Activated T-cell treated with anti-CD3 and anti-CD28 coated beads for 24 hours (primary cell): Measurements from ENCODE around the gene MAST2.

Source experiments
- DNase-seq: peaks from one replicate; pipeline ENCODE4 v3.0.0-alpha.2; 2020; ENCODE audit warnings: low read depth

Gene MAST2

DNA sequence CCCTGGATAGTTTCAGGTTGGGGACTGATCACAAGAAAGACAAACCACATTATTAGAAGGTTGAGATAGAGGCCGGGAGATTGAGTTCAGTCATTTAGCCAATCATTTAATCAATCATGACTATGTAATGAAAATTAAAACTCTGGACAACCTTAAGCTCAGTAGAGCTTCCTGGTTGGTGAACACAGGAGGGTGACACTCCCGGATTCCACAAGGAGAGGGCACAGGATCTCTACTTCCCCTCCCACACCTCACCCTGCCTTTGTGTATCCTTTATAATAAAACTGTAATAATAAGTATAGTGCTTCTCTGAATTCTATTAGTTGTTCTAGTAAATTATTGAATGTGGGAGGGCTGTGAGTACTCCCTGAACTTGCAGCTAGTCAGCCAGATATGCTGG lies 178.9 kb downstream of the MAST2 start:
- no peak for DNase-seq

DNA sequence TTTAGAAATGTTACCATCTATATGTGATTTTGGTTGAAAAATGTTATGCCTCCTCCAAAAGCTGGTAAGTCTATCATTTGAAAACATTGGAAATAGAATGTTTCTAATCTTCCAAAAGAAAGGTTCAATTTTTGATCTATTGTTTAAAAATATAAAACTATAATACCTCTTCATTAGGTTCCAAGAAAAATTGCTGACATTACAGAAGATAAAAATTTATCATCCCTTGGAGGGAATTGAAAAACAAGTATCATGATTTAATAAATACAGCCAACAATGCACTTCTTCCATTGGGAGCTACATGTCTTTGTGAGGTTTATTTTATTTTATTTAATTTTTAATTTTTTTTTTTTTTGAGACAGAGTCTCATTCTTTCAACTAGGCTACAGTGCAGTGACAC lies 180.6 kb downstream of the MAST2 start:
- no peak for DNase-seq

DNA sequence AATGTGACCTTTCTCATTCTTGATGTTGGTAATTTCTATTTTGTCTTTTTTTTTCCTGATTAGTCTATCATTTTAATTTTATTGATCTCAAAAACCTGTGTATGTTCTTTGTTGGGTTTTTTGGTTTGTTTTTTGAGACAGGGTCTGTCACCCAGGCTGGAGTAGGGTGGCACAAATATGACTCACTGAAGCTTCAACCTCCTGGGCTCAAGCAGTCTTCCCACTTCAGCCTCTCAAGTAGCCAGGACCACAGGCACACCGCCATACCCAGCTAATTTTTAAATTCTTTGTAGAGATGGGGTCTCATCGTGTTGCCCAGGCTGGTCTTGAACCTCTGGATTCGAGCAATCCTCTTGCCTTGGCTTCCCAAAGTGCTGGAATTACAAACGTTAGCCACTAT lies 183.8 kb downstream of the MAST2 start:
- DNase-seq, result no peak

DNA sequence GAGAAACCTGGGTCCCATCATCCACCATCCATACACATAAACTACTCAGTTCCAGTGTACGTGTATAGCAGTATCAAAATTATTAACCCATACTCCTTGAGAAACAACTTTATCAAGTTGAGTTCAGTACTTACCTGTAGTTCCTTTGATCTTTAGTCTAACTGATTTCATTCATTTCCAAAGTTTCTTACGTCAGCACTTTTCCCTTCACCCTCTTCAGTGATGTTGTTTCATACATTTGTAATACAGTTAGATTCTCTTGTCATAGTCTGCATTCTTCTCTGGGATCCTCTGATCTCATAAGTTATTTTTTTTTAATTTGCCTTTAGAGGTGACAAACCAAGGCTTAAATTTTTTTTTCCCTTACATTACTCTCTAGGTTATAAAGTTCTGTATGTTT lies 185.8 kb downstream of the MAST2 start:
- no peak for DNase-seq

DNA sequence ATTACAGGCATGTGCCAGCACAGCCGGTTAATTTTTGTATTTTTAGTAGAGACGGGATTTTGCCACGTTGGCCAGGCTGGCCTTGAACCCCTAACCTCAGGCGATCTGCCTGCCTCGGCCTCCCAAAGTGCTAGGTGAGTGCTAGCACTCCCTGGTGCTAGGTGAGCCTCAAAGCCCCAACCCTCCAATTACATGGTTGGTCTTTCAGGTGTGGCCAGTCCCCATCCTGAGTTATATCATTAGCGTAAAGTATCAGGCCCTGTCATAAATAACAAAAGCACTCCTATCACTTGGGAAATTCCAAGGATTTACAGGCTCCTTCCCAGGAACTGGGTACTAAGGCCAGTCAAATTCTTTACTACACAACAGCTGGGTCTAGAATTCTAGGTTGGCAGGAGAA lies 191.0 kb downstream of the MAST2 start:
- no peak for DNase-seq

DNA sequence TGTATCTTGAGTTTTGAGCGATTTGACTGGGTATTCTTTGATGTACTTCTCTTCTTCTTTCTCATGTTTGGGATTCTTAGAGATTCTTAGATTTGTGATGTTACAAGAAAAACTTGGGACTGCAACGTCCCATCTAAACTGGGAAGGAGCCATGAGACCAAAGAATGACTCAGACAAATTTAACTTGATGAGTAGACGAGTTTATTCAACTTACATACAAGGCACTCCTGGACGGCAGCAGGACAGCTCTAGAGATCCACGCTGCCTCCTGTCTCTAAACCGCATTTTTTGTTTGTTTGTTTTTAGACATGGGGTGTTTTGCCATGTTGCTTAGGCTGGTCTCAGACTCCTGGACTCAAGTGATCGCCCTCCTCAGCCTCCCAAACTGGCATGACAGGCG lies 191.9 kb downstream of the MAST2 start:
- no peak for DNase-seq

DNA sequence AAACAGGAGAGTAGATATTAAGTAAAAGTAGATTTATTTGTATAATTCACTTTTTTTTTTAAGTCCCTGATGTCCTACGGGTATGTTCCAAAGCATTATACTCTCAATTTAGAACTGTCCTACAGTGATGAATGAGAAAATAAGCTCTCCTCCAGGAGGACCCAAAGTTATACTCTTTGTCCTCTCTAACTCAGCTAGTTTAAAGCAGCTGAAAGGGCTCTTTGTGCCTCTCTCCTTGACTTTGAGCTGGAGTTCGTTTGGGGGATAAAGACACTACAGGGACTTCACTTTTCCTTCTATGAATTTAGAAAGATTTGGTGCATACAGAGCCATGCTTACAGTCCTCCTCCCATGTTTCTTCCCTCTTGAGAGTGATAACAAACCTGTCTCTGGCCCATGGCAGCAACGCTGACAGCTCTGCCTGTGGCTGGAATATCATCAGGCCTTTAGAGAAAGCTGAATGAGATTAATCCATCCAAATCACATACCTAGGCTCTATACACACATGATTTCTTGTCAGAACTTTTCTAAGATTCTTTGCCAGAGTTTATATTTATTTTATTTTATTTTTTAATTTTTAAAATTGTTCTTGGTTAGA lies 194.7 kb downstream of the MAST2 start:
- no peak for DNase-seq

DNA sequence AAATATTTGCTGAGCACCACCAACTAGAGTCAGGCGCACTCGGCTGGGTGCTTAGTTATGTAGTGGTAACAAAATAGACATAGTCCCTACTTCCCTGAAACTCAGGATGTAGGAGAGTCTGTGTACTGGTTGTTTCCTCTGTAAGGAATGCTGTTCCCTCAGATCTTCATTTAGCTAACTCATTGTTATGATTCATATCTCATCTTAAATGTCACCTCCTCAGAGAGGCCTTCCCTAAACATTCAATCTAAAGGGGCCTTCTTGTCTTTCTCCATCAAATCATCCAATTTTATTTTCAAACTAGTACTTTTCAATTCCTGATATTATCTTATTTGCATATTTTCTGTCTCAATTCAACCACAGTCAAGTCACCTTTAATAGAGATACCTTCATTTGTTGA lies 196.1 kb downstream of the MAST2 start:
- no peak for DNase-seq

DNA sequence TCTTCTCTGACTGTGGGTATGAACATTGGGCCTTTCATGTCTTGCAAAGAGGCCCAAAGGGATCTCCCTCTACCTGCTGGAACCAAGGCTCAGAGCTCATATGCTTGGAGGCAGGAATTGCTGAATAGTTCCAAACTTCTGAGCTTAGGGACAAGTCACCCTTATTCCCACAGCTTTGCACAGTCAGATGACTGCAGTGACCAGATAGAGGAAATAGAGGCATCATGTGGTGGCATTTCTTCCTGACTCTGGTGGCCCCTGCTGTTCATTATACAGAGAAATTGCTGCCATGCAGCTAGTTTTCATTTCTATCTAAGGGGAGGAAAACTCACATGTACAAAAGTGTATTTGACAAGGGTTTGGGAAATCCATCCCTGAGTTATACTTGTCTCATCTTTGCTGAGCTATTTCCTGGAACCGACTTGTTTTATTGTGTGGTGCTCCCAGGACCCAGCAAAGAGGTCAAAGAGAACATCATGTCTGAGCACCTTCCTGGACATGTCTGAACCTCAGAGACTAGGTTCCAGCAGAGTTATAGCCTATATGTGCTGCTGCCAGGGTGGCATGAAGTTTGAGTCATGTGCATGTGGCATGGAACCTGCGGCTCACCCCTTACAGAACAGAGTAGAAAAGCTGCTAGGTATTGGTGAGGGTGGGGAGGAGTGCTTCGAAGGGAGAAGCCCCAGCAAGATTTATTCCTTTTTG lies 197.8 kb downstream of the MAST2 start:
- DNase-seq, result no peak

DNA sequence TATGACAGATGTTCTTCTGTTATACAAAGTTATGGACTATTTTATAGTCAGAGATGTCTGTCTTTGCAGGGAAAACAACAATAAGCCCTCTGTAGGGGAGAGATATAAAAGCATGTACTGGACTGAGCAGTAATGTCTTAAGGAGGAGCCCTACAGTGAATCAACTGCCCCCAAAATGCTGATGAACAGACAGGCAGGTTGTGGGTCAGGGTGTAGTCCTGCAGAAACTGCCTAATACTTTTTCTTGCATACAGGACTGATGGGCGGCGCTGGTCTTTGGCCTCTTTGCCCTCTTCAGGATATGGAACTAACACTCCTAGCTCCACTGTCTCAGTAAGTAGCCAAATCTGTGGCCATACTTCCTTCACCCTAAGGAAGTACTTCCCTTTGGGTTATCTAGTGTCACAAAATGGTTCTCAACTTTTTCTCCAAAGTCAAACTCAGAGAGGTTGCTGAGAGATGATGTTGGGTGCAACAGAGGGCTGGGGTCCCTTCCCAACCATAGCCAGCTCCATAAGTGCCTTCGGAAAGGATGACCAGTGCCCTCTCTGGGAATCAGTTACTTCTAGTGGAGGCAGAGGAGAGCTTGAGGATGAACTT lies 199.2 kb downstream of the MAST2 start:
- no peak for DNase-seq

DNA sequence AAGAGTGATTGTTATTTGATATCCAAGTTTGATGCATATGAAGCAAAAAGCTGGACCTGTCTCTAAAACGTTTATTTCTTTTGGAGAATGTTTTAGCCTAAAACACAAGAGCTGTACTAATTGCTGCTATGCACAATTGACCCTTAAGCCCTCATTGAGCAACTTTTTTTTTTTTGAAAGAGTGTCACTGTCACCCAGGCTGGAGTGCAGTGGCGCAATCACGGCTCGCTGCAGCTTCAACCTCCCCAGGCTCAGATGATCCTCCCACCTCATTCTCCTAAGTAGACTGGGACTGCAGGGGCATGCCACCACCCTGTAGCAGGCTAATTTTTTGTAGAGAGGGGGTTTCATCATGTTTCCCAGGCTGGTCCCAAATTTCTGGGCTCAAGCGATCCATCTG lies 199.9 kb downstream of the MAST2 start:
- DNase-seq, result no peak

DNA sequence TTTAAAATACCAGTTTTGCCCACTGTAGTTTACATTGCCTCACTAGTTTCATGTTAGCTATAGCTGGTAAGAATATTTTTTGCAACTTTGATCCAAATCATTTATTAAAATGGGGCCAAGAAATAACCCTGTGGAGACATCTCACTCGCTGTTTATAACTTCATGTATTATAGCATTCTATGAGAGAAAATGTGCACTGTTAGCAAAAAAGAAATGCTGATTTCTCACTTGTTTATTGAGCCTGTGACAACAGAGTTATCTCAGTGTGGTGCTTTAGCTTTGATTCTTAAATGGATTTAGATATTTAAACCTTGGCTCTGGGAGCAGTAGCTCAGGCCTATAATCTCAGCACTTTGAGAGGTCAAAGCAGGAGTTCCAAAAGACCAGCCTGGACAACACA lies 201.1 kb downstream of the MAST2 start:
- no peak for DNase-seq

DNA sequence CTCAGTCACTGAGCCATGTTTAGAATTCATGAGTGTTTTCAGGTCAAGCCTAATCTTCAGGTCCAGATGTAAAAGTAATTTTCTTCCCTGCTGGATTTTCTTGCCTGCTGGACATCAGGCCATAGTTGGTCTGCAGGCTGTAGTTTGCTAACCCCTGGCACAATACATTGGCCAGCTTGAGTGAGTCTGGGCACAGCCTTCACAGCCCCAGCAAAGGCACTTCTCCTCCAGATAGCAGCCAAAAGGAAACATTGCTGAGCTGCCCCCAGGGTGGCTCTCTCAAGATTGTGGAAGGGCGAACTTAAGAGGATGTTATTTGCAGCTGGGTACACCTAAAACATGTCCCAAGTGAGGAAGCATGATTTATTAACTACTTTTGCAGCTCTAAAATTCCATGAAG lies 202.2 kb downstream of the MAST2 start:
- no peak for DNase-seq

DNA sequence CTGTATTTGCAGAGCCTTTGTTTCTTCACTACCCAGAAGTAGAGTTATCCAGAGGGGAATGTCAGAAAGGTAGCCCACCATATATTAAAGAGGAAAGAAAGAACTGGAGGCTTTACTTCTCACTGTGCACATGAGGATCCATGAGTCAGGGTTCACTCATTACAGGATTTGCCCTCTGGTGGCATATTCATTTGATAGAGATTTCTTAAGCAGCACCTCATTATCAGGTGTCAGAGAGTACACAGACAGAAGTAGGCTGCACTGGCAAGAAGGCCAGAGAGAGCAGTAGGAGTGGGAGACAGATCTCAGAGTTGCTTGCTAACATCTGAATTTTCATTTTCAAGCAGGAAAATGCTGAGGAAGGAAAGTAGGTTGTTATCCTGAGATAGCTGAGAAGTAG lies 205.2 kb downstream of the MAST2 start:
- DNase-seq, result no peak

DNA sequence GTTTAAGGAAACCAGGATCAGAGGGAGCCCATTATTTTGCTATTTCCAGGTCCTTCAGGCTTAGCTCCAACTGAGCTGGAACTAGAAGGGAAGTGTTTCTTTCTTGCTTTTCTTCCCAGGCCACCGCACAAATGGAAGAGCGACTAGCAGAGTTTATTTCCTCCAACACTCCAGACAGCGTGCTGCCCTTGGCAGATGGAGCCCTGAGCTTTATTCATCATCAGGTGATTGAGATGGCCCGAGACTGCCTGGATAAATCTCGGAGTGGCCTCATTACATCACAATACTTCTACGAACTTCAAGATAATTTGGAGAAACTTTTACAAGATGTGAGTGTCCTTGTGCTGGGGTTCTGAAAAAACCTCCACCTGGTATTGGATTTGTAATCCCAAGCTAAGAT lies 207.2 kb downstream of the MAST2 start:
- DNase-seq, result no peak

DNA sequence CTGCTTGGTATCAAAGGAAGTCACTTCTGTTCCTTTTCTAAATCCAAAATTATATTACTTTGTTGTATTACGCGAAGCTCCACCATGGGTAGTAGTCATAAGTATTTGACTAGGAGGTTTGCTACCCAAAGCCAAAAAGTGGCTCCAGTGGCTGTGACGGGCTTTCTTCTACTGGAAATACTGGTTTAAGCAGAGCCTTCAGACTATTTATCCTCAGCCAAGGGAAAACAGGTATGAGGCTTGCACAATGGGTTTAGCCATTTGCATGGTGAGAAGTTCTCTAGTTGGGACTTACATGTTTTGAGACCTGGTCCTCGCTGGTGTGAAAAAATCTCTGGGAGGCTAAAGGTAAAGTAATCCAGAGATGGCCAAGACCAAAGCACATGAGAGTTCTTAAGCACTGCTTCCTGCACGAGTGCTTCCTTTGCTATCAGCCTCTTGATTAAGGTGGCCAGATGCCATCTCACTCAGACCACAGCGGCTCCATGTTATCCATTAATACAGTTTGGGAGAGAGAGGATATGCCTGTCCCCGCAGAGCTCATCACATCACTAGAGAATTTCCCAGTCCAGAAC lies 207.8 kb downstream of the MAST2 start:
- DNase-seq, result no peak

DNA sequence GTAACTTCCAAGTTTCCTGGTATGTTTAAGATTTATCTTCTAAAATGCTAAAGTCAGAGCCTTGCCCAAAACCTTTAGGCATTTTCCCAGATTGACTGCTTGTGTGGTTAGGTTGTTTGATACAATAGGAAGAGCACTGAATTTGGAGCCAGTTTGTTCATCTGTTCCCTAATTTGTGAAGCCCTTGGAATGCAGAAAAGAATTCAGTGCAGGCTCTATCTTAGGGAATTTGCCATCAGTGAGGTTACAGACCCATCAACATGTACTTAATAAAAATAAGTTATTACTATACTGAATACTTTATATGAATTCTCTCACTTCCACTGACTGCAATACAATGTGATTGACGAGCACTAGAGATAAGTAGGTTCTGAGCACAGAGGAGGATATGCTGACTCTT lies 208.8 kb downstream of the MAST2 start:
- DNase-seq, result no peak

DNA sequence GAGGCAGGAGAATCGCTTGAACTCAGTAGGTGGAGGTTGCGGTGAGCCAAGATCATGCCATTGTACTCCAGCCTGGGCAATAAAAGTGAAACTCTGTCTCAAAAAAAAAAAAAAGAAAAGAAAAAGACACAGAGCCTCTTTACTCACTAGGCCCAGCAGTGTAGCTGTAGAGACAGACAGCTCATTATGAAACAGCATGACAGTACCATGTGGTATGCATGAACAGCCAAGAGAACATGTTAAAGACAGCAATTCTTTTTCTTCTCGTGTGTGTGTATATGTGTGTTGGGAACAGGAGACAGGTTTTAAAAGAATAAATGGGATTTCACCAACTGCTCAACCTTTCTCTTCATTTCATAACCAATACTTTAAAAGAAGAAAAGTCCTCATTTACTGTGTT lies 210.2 kb downstream of the MAST2 start:
- DNase-seq, result no peak

DNA sequence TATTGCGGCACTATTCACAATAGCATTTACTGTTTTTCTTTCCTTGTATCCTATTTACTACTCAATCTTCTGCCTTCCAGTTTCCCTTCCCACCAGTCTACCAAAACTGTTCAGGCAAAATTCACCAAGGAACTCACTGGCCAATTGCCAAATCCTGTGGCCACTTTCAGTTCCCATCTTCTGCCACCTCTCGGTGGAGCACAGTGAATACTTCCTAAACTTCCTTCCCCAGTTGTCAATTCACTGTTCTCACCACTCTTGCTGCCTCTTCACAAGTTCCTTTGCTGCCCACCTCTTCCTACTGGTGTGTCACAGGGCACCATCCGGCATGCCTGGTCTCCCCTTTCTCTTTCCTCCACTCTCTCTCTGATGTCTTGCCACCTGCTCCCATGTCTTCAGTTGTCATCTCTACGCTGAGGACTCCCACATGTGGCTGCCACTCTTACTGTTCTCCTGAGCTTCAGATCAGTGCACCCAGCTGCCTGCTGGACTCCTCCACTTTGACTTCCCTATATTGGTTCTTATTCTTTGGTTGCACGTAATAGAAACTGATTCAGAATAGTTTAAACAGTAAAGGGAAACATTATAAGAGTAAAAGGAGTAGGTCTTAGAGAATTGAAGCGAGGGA lies 214.6 kb downstream of the MAST2 start:
- DNase-seq, result no peak

DNA sequence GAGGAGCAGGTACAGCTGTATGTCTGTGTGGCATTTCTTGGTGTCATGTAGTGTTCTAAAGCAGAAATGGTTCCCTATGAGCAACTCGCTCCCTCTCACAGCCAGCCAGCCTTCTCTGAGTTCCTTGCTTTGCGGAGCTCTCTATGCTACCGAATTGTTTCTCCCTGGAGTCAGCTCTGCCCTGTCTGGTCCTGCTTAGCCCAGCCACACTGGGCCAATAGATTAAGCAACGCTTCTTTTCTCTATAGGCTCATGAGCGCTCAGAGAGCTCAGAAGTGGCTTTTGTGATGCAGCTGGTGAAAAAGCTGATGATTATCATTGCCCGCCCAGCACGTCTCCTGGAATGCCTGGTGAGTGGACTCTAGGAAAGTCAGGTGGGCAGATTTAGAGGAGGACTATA lies 215.9 kb downstream of the MAST2 start:
- no peak for DNase-seq

DNA sequence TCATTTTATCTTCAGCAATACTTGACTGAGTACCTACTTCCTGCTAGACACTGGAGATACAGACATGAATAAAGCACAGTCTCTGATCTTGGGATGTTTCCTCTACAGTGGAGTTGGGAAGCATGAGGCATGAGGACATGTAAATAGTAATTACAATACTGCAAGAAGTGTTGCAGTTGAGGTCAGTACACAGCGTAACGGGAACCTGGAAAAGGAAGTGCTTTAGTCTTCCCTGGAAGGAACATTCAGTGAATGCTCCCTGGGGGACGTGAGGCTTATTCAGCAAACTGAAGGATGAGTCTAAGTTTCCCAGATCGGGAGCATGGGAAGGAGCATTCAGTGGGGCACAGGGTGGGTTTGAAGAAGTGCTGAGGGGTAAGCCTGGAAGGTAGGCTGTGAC lies 216.6 kb downstream of the MAST2 start:
- DNase-seq, result no peak

DNA sequence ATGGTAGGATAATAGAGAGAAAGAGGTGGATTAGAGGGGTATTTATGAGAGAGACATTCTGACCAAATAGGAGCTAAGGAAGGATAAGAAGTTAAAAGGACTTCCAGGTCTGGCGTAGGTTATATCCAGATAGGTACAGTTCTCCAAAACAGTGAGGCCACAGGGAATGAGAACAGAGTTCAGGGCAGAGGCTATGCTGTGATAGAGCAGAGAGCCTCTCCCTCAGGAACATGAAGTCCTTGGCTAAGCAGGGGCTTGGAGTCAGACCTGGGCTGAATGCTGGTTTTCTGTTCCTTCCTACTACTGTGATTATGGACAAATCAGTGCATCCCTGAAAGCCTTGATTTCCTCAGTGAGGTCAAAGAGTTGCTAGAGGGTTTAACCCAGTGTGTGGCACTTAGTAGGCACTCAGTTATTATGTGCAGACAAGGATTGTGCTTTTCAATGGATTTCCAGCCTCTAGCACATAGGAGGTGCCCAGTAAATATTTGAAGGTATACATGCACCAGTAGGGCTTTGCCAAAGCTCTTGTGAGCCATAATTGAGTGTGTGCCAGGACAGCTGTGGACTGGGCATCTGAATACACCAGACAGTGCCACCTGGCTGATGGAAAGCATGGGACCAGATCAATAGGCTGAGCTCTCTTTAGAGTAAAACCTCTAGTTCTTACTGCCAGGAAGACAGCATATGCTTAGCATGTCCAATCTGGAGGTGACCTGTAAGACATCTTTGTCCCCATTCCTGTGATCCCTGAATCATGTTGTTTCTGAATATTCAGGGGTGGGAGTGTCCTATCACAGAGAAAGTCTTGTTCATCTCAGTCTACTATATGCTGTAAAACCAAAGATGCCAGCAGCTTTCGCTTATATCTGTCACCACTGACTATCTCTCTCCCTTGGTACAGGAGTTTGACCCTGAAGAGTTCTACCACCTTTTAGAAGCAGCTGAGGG lies 217.9 kb downstream of the MAST2 start:
- DNase-seq, result no peak
